CD14-positive monocyte (primary cell): ENCODE data around the gene ITPR1. TPM values are rescaled to one million over a fixed set of nuclear protein-coding genes. Genes with fewer than 3 reads are reported as not detected.

Experiments
- DNase-seq, 3 donors: peaks; one replicate each; pipeline ENCODE4 v3.0.0-alpha.2; 2011 to 2022
- H2AFZ ChIP-seq: 2 replicates; pipeline ENCODE4 v1.6.0; 2012; ENCODE audit warnings: mild to moderate bottlenecking, low read depth, low read length, inconsistent platforms; ENCODE audit not compliant: insufficient read depth, poor library complexity, severe bottlenecking
- H3K27ac ChIP-seq, 2 donors: 1 replicate in 1 of 2; 2 replicates in 1 of 2; pipeline ENCODE4 v1.5.1; 2012 to 2013; ENCODE audit warnings: low read length in 2 of 2, control low read depth in 1 of 2, inconsistent platforms in 1 of 2, low read depth in 1 of 2, mild to moderate bottlenecking in 1 of 2
- H3K27me3 ChIP-seq, 2 donors: one replicate each; pipeline versions ENCODE4 v1.6.0 to v1.6.1; 2011 to 2013; ENCODE audit warnings: low read length in 2 of 2; ENCODE audit not compliant: control insufficient read depth in 2 of 2, insufficient read depth in 2 of 2
- H3K36me3 ChIP-seq, 2 donors: replicated peaks in 1 of 2; 1 replicate in 1 of 2; 2 replicates in 1 of 2; pipeline versions ENCODE4 v1.5.1 to v1.6.1; 2012 to 2013; ENCODE audit warnings: low read length in 2 of 2, control low read depth in 1 of 2, inconsistent platforms in 1 of 2, mild to moderate bottlenecking in 1 of 2; ENCODE audit not compliant: insufficient read depth in 2 of 2, control insufficient read depth in 1 of 2
- H3K4me1 ChIP-seq, 2 donors: 1 replicate in 1 of 2; 2 replicates in 1 of 2; pipeline versions ENCODE4 v1.5.1 to v1.6.1; 2012 to 2013; ENCODE audit warnings: low read length in 2 of 2, control low read depth in 1 of 2, inconsistent platforms in 1 of 2, mild to moderate bottlenecking in 1 of 2, moderate library complexity in 1 of 2; ENCODE audit not compliant: insufficient read depth in 2 of 2, control insufficient read depth in 1 of 2
- H3K4me2 ChIP-seq: replicated peaks from 2 replicates; pipeline ENCODE3; 2012; ENCODE audit warnings: low read length, moderate library complexity, mild to moderate bottlenecking; ENCODE audit not compliant: poor library complexity, severe bottlenecking; ENCODE audit errors: extremely low read depth
- H3K4me3 ChIP-seq, 3 experiments: fragments of 200-600 bp in 1 of 3; sonication (generic) in 1 of 3; replicated peaks in 1 of 3; 1 replicate in 2 of 3; 2 replicates in 1 of 3; pipeline ENCODE4 v1.5.1; 2011 to 2013; ENCODE audit warnings: low read length in 3 of 3, mild to moderate bottlenecking in 3 of 3, control low read depth in 2 of 3, low read depth in 2 of 3, inconsistent platforms in 1 of 3, moderate library complexity in 1 of 3
- H3K79me2 ChIP-seq: 2 replicates; pipeline ENCODE4 v1.6.0; 2012; ENCODE audit warnings: mild to moderate bottlenecking, control low read depth, inconsistent platforms, low read length, moderate library complexity; ENCODE audit not compliant: insufficient read depth
- H3K9ac ChIP-seq: 2 replicates; pipeline ENCODE4 v1.6.0; 2017; ENCODE audit warnings: low read length, mild to moderate bottlenecking; ENCODE audit not compliant: insufficient read depth, poor library complexity, severe bottlenecking
- H3K9me3 ChIP-seq, 2 donors: replicated peaks in 1 of 2; 1 replicate in 1 of 2; 2 replicates in 1 of 2; pipeline versions ENCODE4 v1.5.1 to v1.6.1; 2012 to 2013; ENCODE audit warnings: low read length in 2 of 2, control low read depth in 1 of 2; ENCODE audit not compliant: control insufficient read depth in 1 of 2, insufficient read depth in 1 of 2
- H4K20me1 ChIP-seq: 2 replicates; pipeline ENCODE4 v1.6.0; 2012; ENCODE audit warnings: mild to moderate bottlenecking, low read length, control low read depth, moderate library complexity; ENCODE audit not compliant: insufficient read depth
- H3K27ac Mint-ChIP-seq, 7 donors: one replicate each; pipeline ENCODE4 v1.8.0; 2020; ENCODE audit warnings: mild to moderate bottlenecking in 7 of 7, mixed read lengths in 7 of 7, moderate library complexity in 6 of 7, inconsistent platforms in 2 of 7
- H3K27me3 Mint-ChIP-seq, 3 donors: one replicate each; pipeline ENCODE4 v1.8.0; 2021 to 2022; ENCODE audit warnings: low read depth in 3 of 3, mild to moderate bottlenecking in 3 of 3, mixed read lengths in 3 of 3, moderate library complexity in 3 of 3, inconsistent platforms in 1 of 3
- H3K36me3 Mint-ChIP-seq, 2 donors: one replicate each; pipeline ENCODE4 v1.8.0; 2020; ENCODE audit warnings: mixed read lengths in 2 of 2, inconsistent platforms in 1 of 2, mild to moderate bottlenecking in 1 of 2
- H3K4me1 Mint-ChIP-seq: one replicate; pipeline ENCODE4 v1.8.0; 2020; ENCODE audit warnings: mild to moderate bottlenecking, mixed read lengths
- H3K4me3 Mint-ChIP-seq, 2 donors: one replicate each; pipeline ENCODE4 v1.8.0; 2020; ENCODE audit warnings: mild to moderate bottlenecking in 2 of 2, mixed read lengths in 2 of 2, moderate library complexity in 1 of 2
- H3K9me3 Mint-ChIP-seq, 7 donors: one replicate each; pipeline ENCODE4 v1.8.0; 2020 to 2022; ENCODE audit warnings: mixed read lengths in 7 of 7, mild to moderate bottlenecking in 6 of 7, moderate library complexity in 6 of 7, inconsistent platforms in 2 of 7
- CTCF ChIP-seq: fragments of 200-600 bp; IDR thresholded peaks from one replicate; pipeline ENCODE4 v1.8.0; 2022; ENCODE audit warnings: antibody characterized with exemption, mild to moderate bottlenecking
- WGBS: methylation state at CpG from one replicate; pipeline ENCODE4 v1.1.5; 2013; ENCODE audit warnings: missing lambda C conversion rate; ENCODE audit not compliant: insufficient coverage; 5-methylcytosine and 5-hydroxymethylcytosine counted together
- intact Hi-C, 2 donors: fragments of 100-400 bp; cut with micrococcal nuclease; formaldehyde crosslinking; loops; one replicate each; pipeline versions ENCODE4 v1.15.0 to v1.15.1; 2023
- polyA plus RNA-seq, 3 donors: library from polyadenylated mRNA; depleted of rRNA in 1 of 3; unstranded in 2 of 3; stranded (reverse) in 1 of 3; fragments of 300-500 nt in 2 of 3; fragments of >200 nt in 1 of 3; fragmentation: Illumina TruSeq in 2 of 3; gene quantifications; 1 replicate in 2 of 3; 2 replicates in 1 of 3; pipeline ENCODE4 v1.2.3, GENCODE V29; 2012 to 2021

ITPR1 gene
- polyA plus RNA-seq, 3 donors: 3.2 to 21.1 (median 7.1) TPM

GRCh38 chr3:4736284-4736861 lies 243.2 kb downstream of the ITPR1 start:
- Histone ChIP-seq H3K79me2 (peaks cover 5% of the 10 kb centered on the region), H3K27ac (no peak overlapping the region), H3K4me2 (no peak overlapping the region), H3K9ac (no peak overlapping the region), H3K4me3 (no peak overlapping the region), H3K27me3 (no peaks in the 10 kb centered on the region), H3K4me1 (peaks cover 30 to 38% of the 10 kb centered on the region in 2 donors), H3K36me3 (peaks cover 37 to 51% of the 10 kb centered on the region in 2 donors), H2AFZ (no peak overlapping the region), H4K20me1 (no peaks in the 10 kb centered on the region), H3K9me3 (no peaks in the 10 kb centered on the region)
- no peak for DNase-seq
- intact Hi-C loops: no loop called here
- Mint-ChIP-seq H3K4me3 (no peak overlapping the region), H3K4me1 (peaks cover 41% of the 10 kb centered on the region), H3K9me3 (peaks cover 0 to 3% (median 0%) of the 10 kb centered on the region in 7 donors), H3K36me3 (peaks cover 67 to 71% of the 10 kb centered on the region in 2 donors), H3K27ac (peak overlapping the region in 2 of 7 donors; percentile 21 to 71), H3K27me3 (peaks cover 0 to 2% (median 0%) of the 10 kb centered on the region in 3 donors)
- TF ChIP-seq CTCF: no peak
- 43% methylated on average over 11 of the region's 14 CpGs for WGBS

- H3K27me3 Mint-ChIP-seq: peaks cover 0 to 2% (median 0%) of the 10 kb centered on the region in 3 donors
- H3K9me3 ChIP-seq: no peaks in the 10 kb centered on the region
- peaks cover 50% of the 10 kb centered on the region for H3K4me1 Mint-ChIP-seq
- H3K4me2 ChIP-seq: no peak overlapping the region
- no peaks in the 10 kb centered on the region for H4K20me1 ChIP-seq
- no peaks in the 10 kb centered on the region for H3K27me3 ChIP-seq
- peak; percentile 44 to 84 (median 57) for DNase-seq
- 65% methylated on average over 9 of the region's 9 CpGs for WGBS
- H2AFZ ChIP-seq: no peak overlapping the region
- TF ChIP-seq CTCF: no peak
- H3K27ac Mint-ChIP-seq: peak overlapping the region in 6 of 7 donors; percentile 37 to 90 (median 66)
- peaks cover 57 to 59% of the 10 kb centered on the region in 2 donors for H3K36me3 Mint-ChIP-seq
- no peak overlapping the region for H3K4me3 ChIP-seq
- H3K36me3 ChIP-seq: peaks cover 26 to 46% of the 10 kb centered on the region in 2 donors
- H3K79me2 ChIP-seq: peaks cover 5% of the 10 kb centered on the region
- H3K9ac ChIP-seq: no peak overlapping the region
- H3K9me3 Mint-ChIP-seq: peaks cover 0 to 3% (median 0%) of the 10 kb centered on the region in 7 donors
- H3K4me1 ChIP-seq: peaks cover 37 to 48% of the 10 kb centered on the region in 2 donors
- H3K27ac ChIP-seq: peak overlapping the region in 1 of 2 donors; percentile 42
- intact Hi-C loops: no loop called here
- H3K4me3 Mint-ChIP-seq: no peak overlapping the region
Measured at GRCh38 chr3:4738737-4739274, 245.7 kb downstream of the ITPR1 start.
